Measurements from ENCODE around the gene AGMO.

The AGMO gene

GRCh38 chr7:15204421-15204820, 357.4 kb downstream of the AGMO start:
- no peak for DNase-seq

DNA sequence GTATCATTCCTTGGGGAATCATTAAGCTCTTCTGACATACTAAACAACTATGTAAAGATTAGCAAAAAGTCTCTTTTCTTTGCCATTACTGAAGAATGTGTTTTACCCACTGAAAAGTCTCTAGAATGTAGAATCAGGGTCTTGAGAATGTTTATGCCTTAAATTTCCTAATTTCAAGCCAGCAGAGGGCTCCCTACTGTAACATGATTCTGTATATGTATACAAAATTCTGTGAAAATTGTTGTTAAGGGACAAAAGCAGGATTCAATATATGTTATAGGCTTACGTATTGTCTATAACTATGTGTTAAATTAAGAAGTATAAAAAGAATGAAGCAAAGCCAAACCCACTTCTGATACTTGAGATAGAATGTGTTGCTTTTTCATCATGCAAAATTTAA, 362.3 kb downstream of the AGMO start:
- DNase-seq: no peak

DNA sequence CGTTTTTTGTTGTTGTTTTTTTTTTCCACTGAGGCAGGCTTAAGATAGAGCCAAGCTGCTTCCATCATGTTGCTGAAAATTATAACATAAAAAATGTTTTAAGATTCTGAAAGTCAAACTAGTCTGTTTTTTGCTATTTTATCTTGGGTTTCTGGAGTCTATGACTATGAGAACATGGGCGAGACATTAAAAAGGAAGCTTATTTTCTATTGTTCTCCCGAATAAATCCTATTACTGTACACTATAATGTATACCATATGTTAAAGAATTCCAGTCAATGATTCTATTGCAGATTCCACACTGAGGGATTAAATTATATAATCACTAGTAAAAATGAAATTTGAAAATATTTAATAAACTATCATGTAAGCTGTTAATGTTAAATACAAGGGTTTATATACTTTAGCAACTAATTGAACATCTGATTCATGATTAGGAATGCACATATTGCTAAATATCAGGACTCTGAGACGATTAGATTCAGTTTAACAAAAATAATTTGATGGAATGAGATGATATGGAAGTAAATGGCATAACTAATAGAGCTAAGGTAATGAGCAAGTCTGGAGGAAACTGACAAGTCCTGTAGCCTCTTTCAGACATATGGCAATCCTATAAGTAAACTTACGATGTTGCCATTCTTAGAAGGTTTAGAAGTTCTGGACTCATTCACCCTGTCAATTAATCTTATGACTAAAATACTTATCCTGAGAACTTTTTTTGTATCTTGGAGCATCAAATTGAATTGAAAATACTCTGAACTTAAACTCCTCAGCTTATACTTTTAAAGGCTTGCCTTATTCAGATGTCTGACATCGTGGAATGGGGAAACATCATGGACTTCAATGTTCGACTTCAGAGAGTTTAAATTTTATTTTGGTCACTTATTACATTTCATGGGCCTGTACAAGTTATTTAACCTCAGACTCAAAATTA, 364.5 kb downstream of the AGMO start:
- DNase-seq: no peak

DNA sequence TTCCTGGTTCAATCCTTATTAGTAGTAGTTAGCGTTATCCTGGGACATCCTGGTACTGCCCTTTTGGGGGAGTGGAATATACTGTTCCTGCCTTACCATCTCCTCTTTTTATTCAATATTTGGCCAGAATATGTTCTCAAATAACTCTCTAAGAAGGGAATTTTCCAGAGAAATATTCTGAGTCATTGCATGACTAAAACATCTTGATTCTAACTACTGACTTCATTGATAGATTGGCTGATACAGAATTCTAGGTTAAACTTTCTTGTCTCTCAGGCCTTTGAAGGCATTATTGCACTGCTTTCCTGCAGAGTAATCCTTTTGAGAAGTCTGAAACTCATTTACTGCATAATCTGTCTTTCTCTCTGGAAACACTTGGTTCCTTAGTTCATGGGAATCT, 383.8 kb downstream of the AGMO start:
- DNase-seq: no peak

GRCh38 chr7:15176089-15176488, 385.7 kb downstream of the AGMO start:
- no peak for DNase-seq

GRCh38 chr7:15175152-15175551, 386.7 kb downstream of the AGMO start:
- DNase-seq: no peak

- DNase-seq: no peak
These were observed 387.3 kb downstream of the AGMO start for GRCh38 chr7:15174485-15174884.

DNA sequence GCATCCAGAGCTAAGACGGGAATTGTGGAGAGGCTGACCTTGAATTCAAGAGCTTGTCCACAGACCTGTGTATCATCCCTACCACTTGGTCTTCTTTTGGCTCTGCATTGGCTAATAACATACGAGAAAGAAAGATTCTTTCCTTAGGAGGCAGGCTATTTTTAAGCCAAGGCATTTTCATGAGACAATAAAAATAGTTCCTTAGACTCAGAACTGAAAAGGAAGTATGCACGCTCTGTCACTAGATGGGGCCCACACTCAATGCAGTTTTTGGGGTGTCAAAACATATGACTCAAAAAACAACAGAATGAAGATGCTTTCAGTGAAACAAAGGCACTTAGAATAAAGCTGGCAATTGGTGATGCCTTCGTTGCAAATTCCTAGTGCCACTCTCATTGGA, 393.3 kb downstream of the AGMO start:
- DNase-seq: no peak

DNA sequence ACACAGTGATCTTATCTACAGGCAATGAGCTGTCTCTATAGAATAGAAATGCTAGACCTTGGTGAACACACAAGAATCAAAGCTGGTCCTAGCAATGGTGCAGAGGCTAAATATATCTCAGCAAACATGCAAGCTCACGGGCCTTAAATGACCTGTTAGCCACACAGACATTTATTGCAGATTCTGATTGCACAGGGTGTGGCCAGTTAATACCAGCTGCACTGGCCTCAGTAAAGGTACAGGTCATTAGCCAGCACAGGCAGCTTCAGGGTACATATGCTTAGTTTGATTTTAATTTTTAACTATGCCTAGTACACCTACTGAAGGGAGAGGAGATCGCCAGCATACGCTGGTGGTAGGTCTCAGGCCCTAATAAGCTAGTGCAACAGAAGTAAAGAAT, 393.9 kb downstream of the AGMO start:
- no peak for DNase-seq

DNA sequence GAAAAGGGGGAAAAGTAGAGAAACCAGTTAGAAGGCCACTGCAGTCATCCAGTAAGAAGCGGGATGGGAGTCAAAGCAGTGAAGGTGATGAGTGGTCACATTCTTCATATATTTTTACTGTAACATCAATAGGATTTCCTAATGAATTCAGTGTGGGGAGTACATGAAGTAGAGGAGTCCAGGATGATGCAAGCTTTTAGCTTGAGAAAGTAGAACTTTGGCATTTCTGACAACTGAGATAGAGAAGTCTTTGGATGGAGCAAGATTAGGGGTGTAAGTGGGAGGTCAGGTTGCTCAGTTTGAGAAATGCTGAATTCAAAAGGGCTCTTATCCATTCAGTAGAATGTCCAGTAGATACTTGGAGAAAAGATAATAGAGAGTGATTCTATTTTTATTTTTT, 395.2 kb downstream of the AGMO start:
- DNase-seq: no peak

DNA sequence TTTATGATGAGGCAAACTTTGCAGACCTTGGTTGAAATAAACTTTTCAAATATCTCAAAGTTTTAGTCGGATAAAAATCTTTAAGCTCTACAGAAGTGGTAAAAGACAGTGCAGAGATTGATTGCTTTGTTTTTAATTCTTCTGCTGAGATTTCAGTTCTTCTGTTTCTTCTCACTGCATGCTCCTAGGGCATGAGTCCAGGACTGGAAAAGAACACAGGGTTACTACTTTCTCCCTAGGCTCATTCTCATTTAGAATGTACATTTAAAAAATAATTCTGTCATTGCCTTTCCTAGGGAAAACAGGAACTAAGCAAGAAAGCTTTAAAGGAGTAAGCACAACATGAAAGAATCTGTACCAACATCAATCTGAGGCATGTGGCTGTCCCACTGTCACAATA, 402.6 kb downstream of the AGMO start:
- DNase-seq: no peak

DNA sequence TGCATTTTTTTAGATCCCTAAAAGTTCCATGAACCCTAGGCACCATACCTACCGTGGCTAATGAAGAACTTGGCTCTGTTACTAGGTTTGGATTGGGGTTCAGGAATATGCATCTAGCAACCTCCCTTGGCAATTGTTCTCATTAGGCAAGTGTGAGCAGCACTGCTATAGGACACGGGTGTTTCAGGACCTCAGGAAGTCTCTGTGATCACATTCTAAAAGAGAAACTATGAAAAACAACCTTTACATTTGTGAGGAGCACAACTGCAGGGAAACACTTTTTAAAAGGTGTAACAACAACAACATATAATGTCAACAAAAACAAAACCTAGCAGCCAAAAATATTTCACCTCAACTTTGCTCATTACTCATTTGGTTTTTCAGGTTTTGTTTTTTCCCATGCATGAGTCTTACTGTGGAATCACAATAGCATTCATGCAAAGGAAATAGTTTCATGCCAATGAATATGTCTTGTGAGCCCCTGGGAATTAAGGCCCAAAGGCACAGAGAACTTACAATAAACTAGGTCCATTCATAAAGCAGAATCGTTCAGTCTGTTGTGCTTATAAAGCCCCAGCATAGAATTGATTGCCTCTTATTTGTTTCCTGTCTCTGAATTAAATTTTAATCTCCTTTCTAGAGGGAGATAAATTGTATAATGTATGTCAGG, 403.5 kb downstream of the AGMO start:
- DNase-seq: no peak

All from stimulated activated CD4-positive, alpha-beta T cell treated with anti-CD3 and anti-CD28 coated beads, Interleukin-4, amount 100 ng/mL, for 1 hour (primary cell).